Endothelial cell of umbilical vein (primary cell): ENCODE measurements around the gene LMNA. TPM values are rescaled to one million over a fixed set of nuclear protein-coding genes. Genes with fewer than 3 reads are reported as not detected.

Experiments
- BruUV-seq: library from RNA; stranded (reverse); fragments of 400-500 nt; replicated peaks from 2 replicates; lab custom pipeline; 2021; lab: Mats Ljungman, UMichigan
- CTCF ChIA-PET: fragments of 300-600, 350-600 bp; sonication (Branson Sonifier 250); formaldehyde crosslinking; loops from one replicate; lab custom pipeline; 2021; ENCODE audit warnings: antibody characterized with exemption, inconsistent platforms; lab: Charles Lee
- POLR2A ChIA-PET: fragments of 300-600, 350-600 bp; sonication (Branson Sonifier 250); formaldehyde crosslinking; loops from one replicate; lab custom pipeline; 2021; ENCODE audit warnings: antibody characterized with exemption, inconsistent platforms; lab: Charles Lee
- DNase-seq: peaks from one replicate; pipeline ENCODE4 v3.0.0-alpha.2; 2011; ENCODE audit warnings: low read depth, low spot score
- FAIRE-seq: peaks from 2 replicates; lab custom pipeline; 2011; peaks lifted over from hg19 to GRCh38; lab: Jason Lieb, UNC
- H2AFZ ChIP-seq: 2 replicates; pipeline ENCODE4 v1.6.0; 2012; ENCODE audit warnings: low read depth, low read length, control low read depth, inconsistent platforms
- H3K27ac ChIP-seq: 2 replicates; pipeline ENCODE4 v1.5.1; 2011; ENCODE audit warnings: low read depth, mild to moderate bottlenecking, control low read depth, low read length, moderate library complexity; ENCODE audit not compliant: insufficient read depth
- H3K27me3 ChIP-seq, 2 experiments: 2 replicates each; pipeline versions ENCODE4 v1.6.0 to v1.6.1; 2011; ENCODE audit warnings: low read length in 2 of 2, mixed read lengths in 1 of 2; ENCODE audit not compliant: control insufficient read depth in 2 of 2, insufficient read depth in 2 of 2
- H3K36me3 ChIP-seq, 2 experiments: 2 replicates in 1 of 2; 3 replicates in 1 of 2; pipeline ENCODE4 v1.5.1; 2011; ENCODE audit warnings: low read length in 2 of 2, mild to moderate bottlenecking in 1 of 2, moderate library complexity in 1 of 2; ENCODE audit not compliant: control insufficient read depth in 2 of 2, insufficient read depth in 2 of 2; ENCODE audit errors: extremely low read depth in 1 of 2
- H3K4me1 ChIP-seq: 3 replicates; pipeline ENCODE4 v1.5.1; 2011; ENCODE audit warnings: mild to moderate bottlenecking, low read length; ENCODE audit not compliant: control insufficient read depth, insufficient read depth; ENCODE audit errors: extremely low read depth
- H3K4me2 ChIP-seq: 2 replicates; pipeline ENCODE4 v1.6.1; 2011; ENCODE audit warnings: low read length, control low read depth, mixed read lengths; ENCODE audit not compliant: insufficient read depth
- H3K4me3 ChIP-seq, 3 experiments: fragments of 200-600 bp in 1 of 3; sonication (generic), shearing (Covaris generic) in 1 of 3; replicated peaks in 1 of 3; 2 replicates each; pipeline ENCODE4 v1.5.1; 2011 to 2016; ENCODE audit warnings: control low read depth in 3 of 3, low read length in 3 of 3, mild to moderate bottlenecking in 2 of 3, inconsistent platforms in 1 of 3, low read depth in 1 of 3, moderate library complexity in 1 of 3; ENCODE audit not compliant: insufficient read depth in 1 of 3
- H3K79me2 ChIP-seq: 2 replicates; pipeline ENCODE4 v1.6.0; 2012; ENCODE audit warnings: low read length, inconsistent platforms; ENCODE audit not compliant: control insufficient read depth, insufficient read depth
- H3K9ac ChIP-seq: replicated peaks from 2 replicates; pipeline ENCODE3; 2011; ENCODE audit warnings: low read length, control low read depth; ENCODE audit not compliant: insufficient read depth; ENCODE audit errors: extremely low read depth
- H3K9me1 ChIP-seq: replicated peaks from 3 replicates; pipeline ENCODE4 v1.6.0; 2011; ENCODE audit warnings: mild to moderate bottlenecking, low read length; ENCODE audit not compliant: control insufficient read depth, insufficient read depth; ENCODE audit errors: extremely low read depth
- H3K9me3 ChIP-seq: replicated peaks from 2 replicates; pipeline ENCODE4 v1.5.1; 2012; ENCODE audit warnings: low read length, inconsistent platforms; ENCODE audit not compliant: control insufficient read depth, insufficient read depth
- H4K20me1 ChIP-seq: replicated peaks from 2 replicates; pipeline ENCODE3; 2011; ENCODE audit warnings: mild to moderate bottlenecking, low read length; ENCODE audit not compliant: control insufficient read depth, insufficient read depth; ENCODE audit errors: extremely low read depth
- CTCF ChIP-seq, 2 donors: IDR thresholded peaks; 1 replicate in 1 of 2; 2 replicates in 1 of 2; pipeline ENCODE4 v1.5.1; 2011; ENCODE audit warnings: low read length in 2 of 2, mild to moderate bottlenecking in 2 of 2, moderate library complexity in 2 of 2, control low read depth in 1 of 2, inconsistent platforms in 1 of 2, low read depth in 1 of 2; ENCODE audit not compliant: insufficient read depth in 1 of 2; ENCODE audit errors: extremely low read depth in 1 of 2
- EZH2 ChIP-seq: IDR thresholded peaks from 2 replicates; pipeline ENCODE4 v1.6.1; 2012; ENCODE audit warnings: borderline replicate concordance, low read depth, mild to moderate bottlenecking, moderate library complexity, low read length, inconsistent platforms; ENCODE audit not compliant: severe bottlenecking
- FOS ChIP-seq: IDR thresholded peaks from 2 replicates; pipeline ENCODE4 v1.6.1; 2011; ENCODE audit warnings: mild to moderate bottlenecking, low read length, moderate library complexity, borderline replicate concordance; ENCODE audit not compliant: insufficient read depth
- GATA2 ChIP-seq: IDR thresholded peaks from 2 replicates; pipeline ENCODE4 v1.7.0; 2011; ENCODE audit warnings: low read depth, mild to moderate bottlenecking, moderate library complexity, mixed read lengths, low read length; ENCODE audit not compliant: insufficient read length, insufficient read depth
- JUN ChIP-seq: IDR thresholded peaks from 2 replicates; pipeline ENCODE4 v1.6.1; 2011; ENCODE audit warnings: borderline replicate concordance, low read depth; ENCODE audit not compliant: insufficient read length, insufficient read depth
- MAX ChIP-seq: IDR thresholded peaks from 2 replicates; pipeline ENCODE4 v1.6.1; 2011; ENCODE audit not compliant: insufficient read depth, insufficient read length
- MYC ChIP-seq: IDR thresholded peaks from one replicate; pipeline ENCODE4 v1.6.1; 2011; ENCODE audit warnings: mild to moderate bottlenecking, low read depth, low read length
- POLR2A ChIP-seq: IDR thresholded peaks from 2 replicates; pipeline ENCODE4 v1.6.1; 2012; ENCODE audit warnings: low read depth, mild to moderate bottlenecking, control low read depth, low read length
- POLR2AphosphoS5 ChIP-seq: IDR thresholded peaks from 2 replicates; pipeline ENCODE4 v1.6.1; 2012; ENCODE audit warnings: low read depth, mild to moderate bottlenecking, control low read depth, low read length, moderate library complexity; ENCODE audit not compliant: insufficient read depth
- dilution Hi-C: fragments of 300-500 bp; cut with MboI; formaldehyde crosslinking; loops from one replicate; pipeline ENCODE4 v1.15.0; 2019; ENCODE audit warnings: low sequenced_read_pairs; ENCODE audit not compliant: extremely low pct_ligation_motif_present
- intact Hi-C: fragments of 100-400 bp; cut with micrococcal nuclease; formaldehyde crosslinking; loops from one replicate; pipeline ENCODE4 v1.10.0; 2022
- polyA plus RNA-seq, 4 experiments: library from polyadenylated mRNA; depleted of rRNA in 3 of 4; stranded (reverse) in 3 of 4; unstranded in 1 of 4; fragments of >200 nt; gene quantifications; 2 replicates each; pipeline versions ENCODE4 v1.2.1 to v1.2.3, GENCODE V29; 2011 to 2012; ENCODE audit warnings: missing spikeins in 1 of 4
- total RNA-seq: library from RNA; stranded (reverse); gene quantifications from 2 replicates; pipeline ENCODE4 v1.2.3, GENCODE V29; 2021

LMNA gene
- total and polyA plus RNA-seq, 2 donors (not counting 3 experiments of a cell fraction or from before 2014, with no cell fraction given) = 371 to 742 TPM

GRCh38 chr1:156151093-156151688, 36.7 kb downstream of the LMNA start:
- FAIRE-seq (no peak), DNase-seq (no peak)
- Histone ChIP-seq H3K4me1 (peaks cover 22% of the 10 kb centered on the region), H3K4me3 (no peak overlapping the region), H3K36me3 (no peaks in the 10 kb centered on the region), H3K79me2 (no peaks in the 10 kb centered on the region), H3K9me3 (no peaks in the 10 kb centered on the region), H4K20me1 (no peaks in the 10 kb centered on the region), H3K27ac (no peak overlapping the region), H3K9ac (no peak overlapping the region), H2AFZ (no peak overlapping the region), H3K27me3 (no peaks in the 10 kb centered on the region), H3K9me1 (no peaks in the 10 kb centered on the region), H3K4me2 (no peak overlapping the region)
- dilution Hi-C loops = no loop called here
- BruUV-seq = no TSS peak
- CTCF ChIA-PET = interaction anchor here (0.7 to 14.2 kb wide), 3 partner anchors 10 to 82 kb away, joined by 3 to 489 read pairs (median 6); no protein-coding TSS in a partner anchor
- POLR2A ChIA-PET = interaction anchor here (0.7 kb wide), 1 partner anchor 59 kb away, joined by 3 read pairs; no protein-coding TSS in a partner anchor
- intact Hi-C loops = no loop called here
- no peak for TF ChIP-seq POLR2A
- TF ChIP-seq FOS = no peak
- TF ChIP-seq EZH2 = no peak

GRCh38 chr1:156152628-156153027, 38.1 kb downstream of the LMNA start:
- no peak for TF ChIP-seq EZH2
- no peak for TF ChIP-seq FOS
- TF ChIP-seq MYC = no peak
- no peak for TF ChIP-seq JUN
- TF ChIP-seq CTCF (IDR thresholded peaks at IDR 0.05; ENCODE audit: extremely low read depth in 1 of 2, insufficient read depth in 1 of 2, low read depth in 1 of 2, low read length in 2 of 2) = no peak
- no peak for TF ChIP-seq GATA2
- no peak for TF ChIP-seq POLR2A
- TF ChIP-seq MAX = no peak
- TF ChIP-seq POLR2AphosphoS5 = no peak
- no peaks in the 10 kb centered on the region for H3K36me3 ChIP-seq
- H3K9me3 ChIP-seq = no peaks in the 10 kb centered on the region
- H3K4me2 ChIP-seq = no peak overlapping the region
- no peak overlapping the region for H3K9ac ChIP-seq
- no peak overlapping the region for H3K27ac ChIP-seq
- no peak overlapping the region for H3K4me3 ChIP-seq
- no peak overlapping the region for H2AFZ ChIP-seq
- DNase-seq (no peak), FAIRE-seq (no peak)
- POLR2A ChIA-PET = no interaction called here
- dilution Hi-C loops = no loop called here
- no peaks in the 10 kb centered on the region for H3K9me1 ChIP-seq
- CTCF ChIA-PET = interaction anchor here (14.2 kb wide), 1 partner anchor 74 kb away, joined by 489 read pairs; no protein-coding TSS in a partner anchor
- H4K20me1 ChIP-seq = no peaks in the 10 kb centered on the region
- no peaks in the 10 kb centered on the region for H3K27me3 ChIP-seq
- intact Hi-C loops = no loop called here
- H3K79me2 ChIP-seq = no peaks in the 10 kb centered on the region
- BruUV-seq = no TSS peak
- H3K4me1 ChIP-seq = peaks cover 10% of the 10 kb centered on the region
